ENCODE data around the gene ZNF683.

Gene ZNF683

GRCh38 chr1:26328597-26328996 lies 44.0 kb downstream of the ZNF683 start:
- Histone ChIP-seq H3K9ac (ENCODE audit: low read length) (no peak overlapping the region), H3K4ac (ENCODE audit: low read depth in 1 of 2, low read length in 2 of 2) (no peak overlapping the region), H3K4me1 (ENCODE audit: control insufficient read depth, insufficient read depth, low read depth, low read length) (peaks cover 4% of the 10 kb centered on the region), H3K79me1 (replicated peaks; ENCODE audit: low read length, poor library complexity, severe bottlenecking) (no peaks in the 10 kb centered on the region), H3K14ac (ENCODE audit: low read length in 2 of 2) (no peak overlapping the region), H2BK15ac (ENCODE audit: low read depth, poor library complexity, severe bottlenecking) (no peak overlapping the region), H3K36me3 (ENCODE audit: control insufficient read depth in 1 of 2, insufficient read depth in 2 of 2, low read depth in 1 of 2, low read length in 2 of 2) (no peaks in the 10 kb centered on the region), H2BK120ac (ENCODE audit: low read depth, low read length) (no peak overlapping the region), H2BK12ac (ENCODE audit: low read length in 2 of 2) (no peak overlapping the region), H3K18ac (ENCODE audit: low read depth in 1 of 2, low read length in 2 of 2) (no peak overlapping the region), H3K27ac (ENCODE audit: low read length, poor library complexity, severe bottlenecking) (no peak overlapping the region), H3K4me3 (ENCODE audit: insufficient read depth in 1 of 2, low read depth in 1 of 2, low read length in 2 of 2) (no peak overlapping the region), H2BK5ac (ENCODE audit: low read depth, low read length, poor library complexity, severe bottlenecking) (no peak overlapping the region), H2AFZ (ENCODE audit: low read depth, low read length) (no peak overlapping the region), H4K91ac (ENCODE audit: low read length) (no peak overlapping the region), H3K9me3 (ENCODE audit: control insufficient read depth, low read length) (no peaks in the 10 kb centered on the region), H3K27me3 (ENCODE audit: control insufficient read depth in 1 of 2, insufficient read depth in 1 of 2, low read length in 2 of 2) (peaks cover 6 to 15% of the 10 kb centered on the region in 2 experiments), H3K4me2 (ENCODE audit: low read length, poor library complexity, severe bottlenecking) (no peak overlapping the region), H2AK5ac (ENCODE audit: low read length, severe bottlenecking) (no peak overlapping the region), H4K8ac (ENCODE audit: low read length) (no peak overlapping the region), H3K23ac (ENCODE audit: low read length in 2 of 2) (no peak overlapping the region)
- DNase-seq: no peak
- WGBS: 93% methylated on average over 8 of the region's 8 CpGs

GRCh38 chr1:26327956-26328362 lies 44.6 kb downstream of the ZNF683 start:
- peak overlapping the region in 1 of 2 experiments; percentile 6 for H2BK12ac ChIP-seq (ENCODE audit: low read length in 2 of 2)
- H2BK120ac ChIP-seq (ENCODE audit: low read depth, low read length): no peak overlapping the region
- H3K18ac ChIP-seq (ENCODE audit: low read depth in 1 of 2, low read length in 2 of 2): no peak overlapping the region
- H4K8ac ChIP-seq (ENCODE audit: low read length): no peak overlapping the region
- H3K36me3 ChIP-seq (ENCODE audit: control insufficient read depth in 1 of 2, insufficient read depth in 2 of 2, low read depth in 1 of 2, low read length in 2 of 2): no peaks in the 10 kb centered on the region
- no peak overlapping the region for H3K4ac ChIP-seq (ENCODE audit: low read depth in 1 of 2, low read length in 2 of 2)
- no peak overlapping the region for H2AFZ ChIP-seq (ENCODE audit: low read depth, low read length)
- H3K14ac ChIP-seq (ENCODE audit: low read length in 2 of 2): no peak overlapping the region
- no peaks in the 10 kb centered on the region for H3K79me1 ChIP-seq (replicated peaks; ENCODE audit: low read length, poor library complexity, severe bottlenecking)
- no peaks in the 10 kb centered on the region for H3K9me3 ChIP-seq (ENCODE audit: control insufficient read depth, low read length)
- DNase-seq: no peak
- no peak overlapping the region for H3K9ac ChIP-seq (ENCODE audit: low read length)
- no peak overlapping the region for H2BK5ac ChIP-seq (ENCODE audit: low read depth, low read length, poor library complexity, severe bottlenecking)
- H3K27me3 ChIP-seq (ENCODE audit: control insufficient read depth in 1 of 2, insufficient read depth in 1 of 2, low read length in 2 of 2): peaks cover 6 to 15% of the 10 kb centered on the region in 2 experiments
- H4K91ac ChIP-seq (ENCODE audit: low read length): no peak overlapping the region
- H3K4me3 ChIP-seq (ENCODE audit: insufficient read depth in 1 of 2, low read depth in 1 of 2, low read length in 2 of 2): no peak overlapping the region
- 74% methylated on average over 8 of the region's 8 CpGs for WGBS
- H3K27ac ChIP-seq (ENCODE audit: low read length, poor library complexity, severe bottlenecking): no peak overlapping the region
- H2AK5ac ChIP-seq (ENCODE audit: low read length, severe bottlenecking): no peak overlapping the region
- no peak overlapping the region for H2BK15ac ChIP-seq (ENCODE audit: low read depth, poor library complexity, severe bottlenecking)
- no peak overlapping the region for H3K4me2 ChIP-seq (ENCODE audit: low read length, poor library complexity, severe bottlenecking)
- H3K23ac ChIP-seq (ENCODE audit: low read length in 2 of 2): no peak overlapping the region
- H3K4me1 ChIP-seq (ENCODE audit: control insufficient read depth, insufficient read depth, low read depth, low read length): peaks cover 4% of the 10 kb centered on the region

- peaks cover 8% of the 10 kb centered on the region for H3K4me1 ChIP-seq (ENCODE audit: control insufficient read depth, insufficient read depth, low read depth, low read length)
- H2AFZ ChIP-seq (ENCODE audit: low read depth, low read length): no peak overlapping the region
- no peak overlapping the region for H4K8ac ChIP-seq (ENCODE audit: low read length)
- H4K91ac ChIP-seq (ENCODE audit: low read length): no peak overlapping the region
- no peak overlapping the region for H2BK15ac ChIP-seq (ENCODE audit: low read depth, poor library complexity, severe bottlenecking)
- no peak overlapping the region for H3K4me3 ChIP-seq (ENCODE audit: insufficient read depth in 1 of 2, low read depth in 1 of 2, low read length in 2 of 2)
- H3K23ac ChIP-seq (ENCODE audit: low read length in 2 of 2): no peak overlapping the region
- H2AK5ac ChIP-seq (ENCODE audit: low read length, severe bottlenecking): no peak overlapping the region
- WGBS: 76% methylated on average over 2 of the region's 3 CpGs
- no peaks in the 10 kb centered on the region for H3K9me3 ChIP-seq (ENCODE audit: control insufficient read depth, low read length)
- H3K9ac ChIP-seq (ENCODE audit: low read length): no peak overlapping the region
- no peak overlapping the region for H2BK12ac ChIP-seq (ENCODE audit: low read length in 2 of 2)
- no peaks in the 10 kb centered on the region for H3K79me1 ChIP-seq (replicated peaks; ENCODE audit: low read length, poor library complexity, severe bottlenecking)
- no peak for DNase-seq
- no peak overlapping the region for H3K4me2 ChIP-seq (ENCODE audit: low read length, poor library complexity, severe bottlenecking)
- no peak overlapping the region for H3K14ac ChIP-seq (ENCODE audit: low read length in 2 of 2)
- no peak overlapping the region for H3K4ac ChIP-seq (ENCODE audit: low read depth in 1 of 2, low read length in 2 of 2)
- no peak overlapping the region for H2BK5ac ChIP-seq (ENCODE audit: low read depth, low read length, poor library complexity, severe bottlenecking)
- H2BK120ac ChIP-seq (ENCODE audit: low read depth, low read length): no peak overlapping the region
- H3K27me3 ChIP-seq (ENCODE audit: control insufficient read depth in 1 of 2, insufficient read depth in 1 of 2, low read length in 2 of 2): peaks cover 6 to 13% of the 10 kb centered on the region in 2 experiments
- H3K27ac ChIP-seq (ENCODE audit: low read length, poor library complexity, severe bottlenecking): no peak overlapping the region
- no peaks in the 10 kb centered on the region for H3K36me3 ChIP-seq (ENCODE audit: control insufficient read depth in 1 of 2, insufficient read depth in 2 of 2, low read depth in 1 of 2, low read length in 2 of 2)
- H3K18ac ChIP-seq (ENCODE audit: low read depth in 1 of 2, low read length in 2 of 2): no peak overlapping the region
Observed at GRCh38 chr1:26324550-26324949, 48.0 kb downstream of the ZNF683 start.

- no peak overlapping the region for H2BK5ac ChIP-seq (ENCODE audit: low read depth, low read length, poor library complexity, severe bottlenecking)
- H2BK12ac ChIP-seq (ENCODE audit: low read length in 2 of 2): no peak overlapping the region
- no peak overlapping the region for H4K8ac ChIP-seq (ENCODE audit: low read length)
- no peaks in the 10 kb centered on the region for H3K9me3 ChIP-seq (ENCODE audit: control insufficient read depth, low read length)
- H3K9ac ChIP-seq (ENCODE audit: low read length): no peak overlapping the region
- H3K23ac ChIP-seq (ENCODE audit: low read length in 2 of 2): no peak overlapping the region
- H3K14ac ChIP-seq (ENCODE audit: low read length in 2 of 2): no peak overlapping the region
- H2BK120ac ChIP-seq (ENCODE audit: low read depth, low read length): no peak overlapping the region
- H2AFZ ChIP-seq (ENCODE audit: low read depth, low read length): no peak overlapping the region
- no peak overlapping the region for H4K91ac ChIP-seq (ENCODE audit: low read length)
- H3K36me3 ChIP-seq (ENCODE audit: control insufficient read depth in 1 of 2, insufficient read depth in 2 of 2, low read depth in 1 of 2, low read length in 2 of 2): no peaks in the 10 kb centered on the region
- WGBS: 94% methylated on average over 1 of the region's 2 CpGs
- no peak overlapping the region for H3K27ac ChIP-seq (ENCODE audit: low read length, poor library complexity, severe bottlenecking)
- H3K4me3 ChIP-seq (ENCODE audit: insufficient read depth in 1 of 2, low read depth in 1 of 2, low read length in 2 of 2): no peak overlapping the region
- H2BK15ac ChIP-seq (ENCODE audit: low read depth, poor library complexity, severe bottlenecking): no peak overlapping the region
- peaks cover 5 to 13% of the 10 kb centered on the region in 2 experiments for H3K27me3 ChIP-seq (ENCODE audit: control insufficient read depth in 1 of 2, insufficient read depth in 1 of 2, low read length in 2 of 2)
- peaks cover 8% of the 10 kb centered on the region for H3K4me1 ChIP-seq (ENCODE audit: control insufficient read depth, insufficient read depth, low read depth, low read length)
- no peak overlapping the region for H3K4me2 ChIP-seq (ENCODE audit: low read length, poor library complexity, severe bottlenecking)
- DNase-seq: no peak
- no peaks in the 10 kb centered on the region for H3K79me1 ChIP-seq (replicated peaks; ENCODE audit: low read length, poor library complexity, severe bottlenecking)
- H3K18ac ChIP-seq (ENCODE audit: low read depth in 1 of 2, low read length in 2 of 2): no peak overlapping the region
- no peak overlapping the region for H2AK5ac ChIP-seq (ENCODE audit: low read length, severe bottlenecking)
- H3K4ac ChIP-seq (ENCODE audit: low read depth in 1 of 2, low read length in 2 of 2): no peak overlapping the region
Observed at GRCh38 chr1:26323382-26323781, 49.2 kb downstream of the ZNF683 start.

Measured in mesenchymal stem cell (in vitro differentiated cells and primary cell).